H9 (cell line): ENCODE measurements around the gene MYO10. TPM values are rescaled to one million over a fixed set of nuclear protein-coding genes. Genes with fewer than 3 reads are reported as not detected.

Source experiments
- DNase-seq: peaks from one replicate; pipeline ENCODE4 v3.0.0-alpha.2; 2017
- H2AFZ ChIP-seq: one replicate; pipeline ENCODE4 v1.6.1; 2013; ENCODE audit warnings: mild to moderate bottlenecking, low read length, control low read depth, moderate library complexity
- H2AK5ac ChIP-seq: 2 replicates; pipeline ENCODE4 v1.6.1; 2013; ENCODE audit warnings: low read length, control low read depth, mixed read lengths; ENCODE audit not compliant: insufficient read length
- H2BK120ac ChIP-seq: one replicate; pipeline ENCODE4 v1.6.1; 2013; ENCODE audit warnings: low read depth, mild to moderate bottlenecking, low read length, control low read depth, inconsistent platforms; ENCODE audit not compliant: poor library complexity, severe bottlenecking
- H2BK12ac ChIP-seq: 2 replicates; pipeline ENCODE4 v1.6.1; 2013; ENCODE audit warnings: low read length, control low read depth, mixed read lengths, low read depth; ENCODE audit not compliant: insufficient read length
- H2BK15ac ChIP-seq: 2 replicates; pipeline ENCODE4 v1.6.1; 2013; ENCODE audit warnings: low read depth, low read length, control low read depth
- H2BK20ac ChIP-seq: one replicate; pipeline ENCODE4 v1.6.1; 2013; ENCODE audit warnings: low read depth, mild to moderate bottlenecking, low read length, control low read depth, inconsistent platforms; ENCODE audit not compliant: poor library complexity, severe bottlenecking
- H2BK5ac ChIP-seq: 2 replicates; pipeline ENCODE4 v1.6.1; 2013; ENCODE audit warnings: low read length, control low read depth, mixed read lengths; ENCODE audit not compliant: insufficient read length
- H3K14ac ChIP-seq: 2 replicates; pipeline ENCODE4 v1.6.1; 2013; ENCODE audit warnings: low read length, control low read depth; ENCODE audit not compliant: insufficient read depth
- H3K18ac ChIP-seq: 2 replicates; pipeline ENCODE4 v1.6.1; 2013; ENCODE audit warnings: low read depth, mild to moderate bottlenecking, mixed read lengths, low read length, control low read depth; ENCODE audit not compliant: insufficient read length
- H3K23ac ChIP-seq: 2 replicates; pipeline ENCODE4 v1.6.1; 2013; ENCODE audit warnings: low read length, control low read depth, mixed read lengths, low read depth; ENCODE audit not compliant: insufficient read length
- H3K23me2 ChIP-seq: 2 replicates; pipeline ENCODE4 v1.6.1; 2013; ENCODE audit warnings: low read depth, mild to moderate bottlenecking, mixed read lengths, low read length, control low read depth; ENCODE audit not compliant: insufficient read length, poor library complexity, severe bottlenecking
- H3K27ac ChIP-seq: 2 replicates; pipeline ENCODE4 v1.5.1; 2013; ENCODE audit warnings: low read length, control low read depth, mixed read lengths, low read depth; ENCODE audit not compliant: insufficient read length
- H3K27me3 ChIP-seq: 2 replicates; pipeline ENCODE4 v1.6.1; 2013; ENCODE audit warnings: low read length, control low read depth, inconsistent platforms; ENCODE audit not compliant: insufficient read depth
- H3K4ac ChIP-seq: 2 replicates; pipeline ENCODE4 v1.6.1; 2013; ENCODE audit warnings: low read depth, mild to moderate bottlenecking, control low read depth, inconsistent platforms, low read length, moderate library complexity
- H3K4me1 ChIP-seq: 2 replicates; pipeline ENCODE4 v1.6.1; 2013; ENCODE audit warnings: low read length, control low read depth, inconsistent platforms; ENCODE audit not compliant: insufficient read depth
- H3K4me2 ChIP-seq: 2 replicates; pipeline ENCODE4 v1.6.1; 2013; ENCODE audit warnings: low read length, control low read depth, mixed read lengths; ENCODE audit not compliant: insufficient read length, insufficient read depth
- H3K56ac ChIP-seq: 2 replicates; pipeline ENCODE4 v1.6.1; 2013; ENCODE audit warnings: low read depth, mild to moderate bottlenecking, mixed read lengths, low read length, control low read depth; ENCODE audit not compliant: insufficient read length
- H3K79me1 ChIP-seq: 2 replicates; pipeline ENCODE4 v1.6.1; 2013; ENCODE audit warnings: low read depth, mild to moderate bottlenecking, moderate library complexity, low read length, control low read depth, inconsistent platforms; ENCODE audit not compliant: insufficient read depth, poor library complexity, severe bottlenecking
- H3K79me2 ChIP-seq: 2 replicates; pipeline ENCODE4 v1.6.1; 2013; ENCODE audit warnings: low read length, control low read depth, inconsistent platforms; ENCODE audit not compliant: insufficient read depth
- H3K9ac ChIP-seq: 2 replicates; pipeline ENCODE4 v1.6.1; 2013; ENCODE audit warnings: low read length, control low read depth, mixed read lengths; ENCODE audit not compliant: insufficient read length; ENCODE audit errors: extremely low read depth
- H3K9me3 ChIP-seq: one replicate; pipeline ENCODE4 v1.6.1; 2013; ENCODE audit warnings: low read depth, low read length, inconsistent platforms; ENCODE audit not compliant: control insufficient read depth
- H3T11ph ChIP-seq: one replicate; pipeline ENCODE4 v1.6.1; 2013; ENCODE audit warnings: mild to moderate bottlenecking, low read length, control low read depth, inconsistent platforms
- H4K20me1 ChIP-seq: one replicate; pipeline ENCODE4 v1.6.1; 2013; ENCODE audit not compliant: control insufficient read depth, insufficient read length, insufficient read depth
- H4K5ac ChIP-seq: 2 replicates; pipeline ENCODE4 v1.6.1; 2013; ENCODE audit warnings: low read depth, mild to moderate bottlenecking, mixed read lengths, low read length, control low read depth; ENCODE audit not compliant: insufficient read length
- H4K8ac ChIP-seq: replicated peaks from 2 replicates; pipeline ENCODE4 v1.6.1; 2013; ENCODE audit warnings: low read length, control low read depth, mixed read lengths, low read depth; ENCODE audit not compliant: insufficient read length
- H4K91ac ChIP-seq: 2 replicates; pipeline ENCODE4 v1.6.1; 2013; ENCODE audit warnings: low read depth, mild to moderate bottlenecking, moderate library complexity, mixed read lengths, low read length, control low read depth; ENCODE audit not compliant: insufficient read length
- H3K27ac Mint-ChIP-seq, 3 experiments: 2 replicates in 2 of 3; 3 replicates in 1 of 3; pipeline ENCODE4 v1.8.0; 2020 to 2021; ENCODE audit warnings: mixed read lengths in 3 of 3, mild to moderate bottlenecking in 1 of 3, moderate library complexity in 1 of 3
- H3K27me3 Mint-ChIP-seq: 2 replicates; pipeline ENCODE4 v1.8.0; 2021; ENCODE audit warnings: low read depth, mild to moderate bottlenecking, moderate library complexity, mixed read lengths
- H3K36me3 Mint-ChIP-seq, 3 experiments: 2 replicates in 2 of 3; 3 replicates in 1 of 3; pipeline ENCODE4 v1.8.0; 2020 to 2021; ENCODE audit warnings: low read depth in 3 of 3, mixed read lengths in 3 of 3; ENCODE audit not compliant: insufficient read depth in 1 of 3
- H3K4me1 Mint-ChIP-seq, 2 experiments: 2 replicates each; pipeline ENCODE4 v1.8.0; 2020; ENCODE audit warnings: mixed read lengths in 2 of 2
- H3K4me3 Mint-ChIP-seq, 2 experiments: 2 replicates in 1 of 2; 3 replicates in 1 of 2; pipeline ENCODE4 v1.8.0; 2020 to 2021; ENCODE audit warnings: mild to moderate bottlenecking in 2 of 2, mixed read lengths in 2 of 2, moderate library complexity in 1 of 2
- H3K9me3 Mint-ChIP-seq, 2 experiments: 2 replicates in 1 of 2; 3 replicates in 1 of 2; pipeline ENCODE4 v1.8.0; 2020; ENCODE audit warnings: mild to moderate bottlenecking in 2 of 2, mixed read lengths in 2 of 2, moderate library complexity in 1 of 2
- CTCF ChIP-seq: fragments of 200-600 bp; sonication (generic); conservative IDR thresholded peaks from 3 replicates; pipeline ENCODE4 v1.8.0; 2021; ENCODE audit warnings: antibody characterized with exemption, mild to moderate bottlenecking
- WGBS: extraction: QIAGEN DNeasy Blood & Tissue Kit; methylation state at CpG from one replicate; pipeline ENCODE4 v1.1.7; 2013; ENCODE audit warnings: missing lambda C conversion rate, low lambda C conversion rate, mixed read lengths; ENCODE audit not compliant: insufficient read length; ENCODE audit errors: extremely low coverage; 5-methylcytosine and 5-hydroxymethylcytosine counted together
- total RNA-seq: library from RNA; stranded (reverse); gene quantifications from 2 replicates; pipeline ENCODE4 v1.2.1, GENCODE V29; 2021

The MYO10 gene
- total RNA-seq, 1 experiment from 2014 or later, result 127 TPM

DNA sequence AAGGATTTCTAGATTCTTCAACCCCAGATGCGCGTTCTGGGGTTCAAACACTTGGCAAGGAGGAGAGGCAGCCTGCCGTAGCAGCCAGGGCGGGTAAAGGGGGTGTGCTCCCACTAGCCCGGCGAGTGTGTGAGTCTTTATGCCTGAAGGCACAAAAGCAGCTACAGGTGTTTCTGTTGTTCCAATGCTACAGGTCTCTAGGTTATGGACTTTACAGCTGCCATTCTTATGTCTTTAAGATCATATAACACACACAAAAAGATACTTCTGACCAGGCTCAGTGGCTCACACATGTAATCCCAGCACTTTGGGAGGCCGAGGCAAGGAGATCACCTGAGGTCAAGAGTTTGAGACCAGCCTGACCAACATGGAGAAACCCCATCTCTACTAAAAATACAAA is 185.6 kb downstream of the MYO10 start:
- no peak overlapping the region for H3K56ac ChIP-seq
- no peaks in the 10 kb centered on the region for H3K27me3 ChIP-seq
- H2AK5ac ChIP-seq, result no peak overlapping the region
- Mint-ChIP-seq H3K4me3 (no peak overlapping the region), H3K27ac (peak overlapping the region in 2 of 3 experiments; percentile 44 to 70; a peak in 3 of 7 replicates), H3K4me1 (peaks cover 38 to 46% of the 10 kb centered on the region in 2 experiments), H3K36me3 (peaks cover 13 to 34% (median 17%) of the 10 kb centered on the region in 3 experiments), H3K27me3 (no peaks in the 10 kb centered on the region), H3K9me3 (peaks cover 0 to 5% of the 10 kb centered on the region in 2 experiments; a peak in 1 of 5 replicates)
- no peaks in the 10 kb centered on the region for H3K79me1 ChIP-seq
- no peaks in the 10 kb centered on the region for H3K9me3 ChIP-seq
- no peaks in the 10 kb centered on the region for H4K20me1 ChIP-seq
- no peak overlapping the region for H4K5ac ChIP-seq
- WGBS, result no CpG with 5 or more reads among the region's 7 CpGs
- no peak overlapping the region for H2AFZ ChIP-seq
- no peak overlapping the region for H2BK20ac ChIP-seq
- DNase-seq, result no peak
- no peak overlapping the region for H3K18ac ChIP-seq
- no peak overlapping the region for H3K27ac ChIP-seq
- H3T11ph ChIP-seq, result no peak overlapping the region
- H3K23ac ChIP-seq, result no peak overlapping the region
- H3K79me2 ChIP-seq, result no peaks in the 10 kb centered on the region
- no peak overlapping the region for H3K4ac ChIP-seq
- no peak overlapping the region for H4K8ac ChIP-seq
- no peak overlapping the region for H3K9ac ChIP-seq
- no peak overlapping the region for H2BK120ac ChIP-seq
- H3K14ac ChIP-seq, result no peak overlapping the region
- no peak overlapping the region for H2BK15ac ChIP-seq
- no peak for TF ChIP-seq CTCF
- peaks cover 5% of the 10 kb centered on the region; the same call in 1 of the 2 replicates for H3K4me1 ChIP-seq
- H3K23me2 ChIP-seq, result no peaks in the 10 kb centered on the region
- no peak overlapping the region for H3K4me2 ChIP-seq
- H4K91ac ChIP-seq, result no peak overlapping the region
- no peak overlapping the region for H2BK5ac ChIP-seq
- H2BK12ac ChIP-seq, result no peak overlapping the region
